MG63 (cell line): ENCODE results near the gene GULP1. TPM values are rescaled to one million over a fixed set of nuclear protein-coding genes. Genes with fewer than 3 reads are reported as not detected.

Experiments used
- DNase-seq: peaks from one replicate; pipeline ENCODE4 v3.0.0-alpha.2; 2020
- H3K27me3 ChIP-seq: fragments of 250-450 bp; sonication (Bioruptor Pico); 2 replicates; pipeline ENCODE4 v1.5.1; 2020; ENCODE audit warnings: mild to moderate bottlenecking, moderate library complexity
- H3K36me3 ChIP-seq: fragments of 250-450 bp; sonication (Bioruptor Pico); 2 replicates; pipeline ENCODE4 v1.5.1; 2020; ENCODE audit warnings: mild to moderate bottlenecking, moderate library complexity
- H3K4me3 ChIP-seq: fragments of 250-450 bp; sonication (Bioruptor Pico); 2 replicates; pipeline ENCODE4 v1.5.1; 2020; ENCODE audit warnings: mild to moderate bottlenecking, moderate library complexity
- H3K9me3 ChIP-seq: fragments of 250-450 bp; sonication (Bioruptor Pico); 2 replicates; pipeline ENCODE4 v1.5.1; 2020; ENCODE audit warnings: mild to moderate bottlenecking, moderate library complexity
- total RNA-seq: library from RNA; depleted of rRNA; stranded (reverse); fragments of >200 nt; shearing (Covaris generic); gene quantifications from 2 replicates; pipeline ENCODE4 v1.2.3, GENCODE V29; 2014; ENCODE audit warnings: low replicate concordance

The GULP1 gene
- total RNA-seq, 1 experiment from 2014 or later: 14.6 TPM

- no peak for DNase-seq
Measured at GRCh38 chr2:188561473-188561979, 269.9 kb downstream of the GULP1 start.

GRCh38 chr2:188569431-188570165 lies 277.9 kb downstream of the GULP1 start:
- DNase-seq: no peak
- 0 out of 2 replicates have a peak, but pooled peaks cover 2% of the 10 kb centered on the region for H3K36me3 ChIP-seq

More at GRCh38 chr2:188561473-188561979, 269.9 kb downstream of the GULP1 start:
- no peak overlapping the region for H3K4me3 ChIP-seq
- H3K36me3 ChIP-seq: peaks cover 3% of the 10 kb centered on the region; the same call in 1 of the 2 replicates
- no peaks in the 10 kb centered on the region for H3K27me3 ChIP-seq
- H3K9me3 ChIP-seq: peaks cover 4% of the 10 kb centered on the region

GRCh38 chr2:188570370-188570769 lies 278.7 kb downstream of the GULP1 start:
- Histone ChIP-seq H3K36me3 (0 out of 2 replicates have a peak, but pooled peaks cover 2% of the 10 kb centered on the region), H3K9me3 (no peaks in the 10 kb centered on the region), H3K4me3 (no peak overlapping the region), H3K27me3 (no peaks in the 10 kb centered on the region)
- DNase-seq: no peak

More at GRCh38 chr2:188569431-188570165, 277.9 kb downstream of the GULP1 start:
- no peak overlapping the region for H3K4me3 ChIP-seq
- no peaks in the 10 kb centered on the region for H3K27me3 ChIP-seq
- H3K9me3 ChIP-seq: no peaks in the 10 kb centered on the region

GRCh38 chr2:188571543-188572303 lies 280.0 kb downstream of the GULP1 start:
- no peak for DNase-seq
- no peaks in the 10 kb centered on the region for H3K27me3 ChIP-seq

GRCh38 chr2:188572592-188572991 lies 280.9 kb downstream of the GULP1 start:
- Histone ChIP-seq H3K36me3 (peaks cover 2% of the 10 kb centered on the region; the same call in 1 of the 2 replicates), H3K4me3 (no peak overlapping the region), H3K9me3 (no peaks in the 10 kb centered on the region), H3K27me3 (no peaks in the 10 kb centered on the region)
- DNase-seq: no peak

More at GRCh38 chr2:188571543-188572303, 280.0 kb downstream of the GULP1 start:
- Histone ChIP-seq H3K9me3 (no peaks in the 10 kb centered on the region), H3K36me3 (0 out of 2 replicates have a peak, but pooled peaks cover 2% of the 10 kb centered on the region), H3K4me3 (no peak overlapping the region)

- Histone ChIP-seq H3K9me3 (no peaks in the 10 kb centered on the region), H3K4me3 (no peak overlapping the region), H3K36me3 (peaks cover 2% of the 10 kb centered on the region; the same call in 1 of the 2 replicates), H3K27me3 (no peaks in the 10 kb centered on the region)
- DNase-seq: no peak
Measured at GRCh38 chr2:188573453-188573852, 281.8 kb downstream of the GULP1 start.

GRCh38 chr2:188576006-188576405 lies 284.3 kb downstream of the GULP1 start:
- no peaks in the 10 kb centered on the region; the same call in 1 of the 2 replicates for H3K36me3 ChIP-seq
- H3K27me3 ChIP-seq: no peaks in the 10 kb centered on the region
- H3K4me3 ChIP-seq: no peak overlapping the region
- no peaks in the 10 kb centered on the region for H3K9me3 ChIP-seq
- DNase-seq: no peak

- no peak for DNase-seq
- H3K4me3 ChIP-seq: no peak overlapping the region
Measured at GRCh38 chr2:188576651-188577050, 285.0 kb downstream of the GULP1 start.

GRCh38 chr2:188577231-188577630 lies 285.6 kb downstream of the GULP1 start:
- DNase-seq: no peak
- H3K36me3 ChIP-seq: no peaks in the 10 kb centered on the region; the same call in 1 of the 2 replicates
- no peak overlapping the region for H3K4me3 ChIP-seq
- H3K27me3 ChIP-seq: no peaks in the 10 kb centered on the region
- no peaks in the 10 kb centered on the region for H3K9me3 ChIP-seq

More at GRCh38 chr2:188576651-188577050, 285.0 kb downstream of the GULP1 start:
- Histone ChIP-seq H3K27me3 (no peaks in the 10 kb centered on the region), H3K9me3 (no peaks in the 10 kb centered on the region), H3K36me3 (no peaks in the 10 kb centered on the region; the same call in 1 of the 2 replicates)

- no peak for DNase-seq
Measured at GRCh38 chr2:188580738-188581137, 289.1 kb downstream of the GULP1 start.

GRCh38 chr2:188582211-188582610 lies 290.5 kb downstream of the GULP1 start:
- no peaks in the 10 kb centered on the region for H3K27me3 ChIP-seq
- no peaks in the 10 kb centered on the region for H3K9me3 ChIP-seq
- no peak for DNase-seq
- no peak overlapping the region for H3K4me3 ChIP-seq
- H3K36me3 ChIP-seq: no peaks in the 10 kb centered on the region; the same call in 1 of the 2 replicates

More at GRCh38 chr2:188580738-188581137, 289.1 kb downstream of the GULP1 start:
- H3K36me3 ChIP-seq: no peaks in the 10 kb centered on the region; the same call in 1 of the 2 replicates
- no peaks in the 10 kb centered on the region for H3K27me3 ChIP-seq
- no peak overlapping the region for H3K4me3 ChIP-seq
- H3K9me3 ChIP-seq: no peaks in the 10 kb centered on the region

- no peaks in the 10 kb centered on the region for H3K27me3 ChIP-seq
- no peak for DNase-seq
- H3K36me3 ChIP-seq: no peaks in the 10 kb centered on the region
- no peaks in the 10 kb centered on the region for H3K9me3 ChIP-seq
- H3K4me3 ChIP-seq: no peak overlapping the region
Measured at GRCh38 chr2:188588235-188588634, 296.6 kb downstream of the GULP1 start.

GRCh38 chr2:188596054-188596453 lies 304.4 kb downstream of the GULP1 start:
- Histone ChIP-seq H3K4me3 (no peak overlapping the region), H3K36me3 (peaks cover 2% of the 10 kb centered on the region; the same call in 1 of the 2 replicates), H3K9me3 (no peaks in the 10 kb centered on the region), H3K27me3 (no peaks in the 10 kb centered on the region)
- no peak for DNase-seq

GRCh38 chr2:188598551-188598950 lies 306.9 kb downstream of the GULP1 start:
- DNase-seq: no peak
- no peaks in the 10 kb centered on the region; the same call in 1 of the 2 replicates for H3K9me3 ChIP-seq
- peaks cover 2% of the 10 kb centered on the region; the same call in 1 of the 2 replicates for H3K36me3 ChIP-seq
- H3K27me3 ChIP-seq: no peaks in the 10 kb centered on the region
- no peak overlapping the region for H3K4me3 ChIP-seq

GRCh38 chr2:188599140-188599539 lies 307.5 kb downstream of the GULP1 start:
- H3K27me3 ChIP-seq: no peaks in the 10 kb centered on the region
- H3K36me3 ChIP-seq: peaks cover 2% of the 10 kb centered on the region; the same call in 1 of the 2 replicates
- DNase-seq: no peak
- H3K9me3 ChIP-seq: no peaks in the 10 kb centered on the region; the same call in 1 of the 2 replicates
- H3K4me3 ChIP-seq: no peak overlapping the region

GRCh38 chr2:188600536-188601210 lies 309.0 kb downstream of the GULP1 start:
- peak; percentile 2 for DNase-seq
- H3K27me3 ChIP-seq: no peaks in the 10 kb centered on the region
- H3K9me3 ChIP-seq: no peaks in the 10 kb centered on the region; the same call in 1 of the 2 replicates
- no peaks in the 10 kb centered on the region for H3K36me3 ChIP-seq
- H3K4me3 ChIP-seq: no peak overlapping the region
